Right renal cortex interstitium (tissue), 3 donors: ENCODE results near the gene CNTNAP2. TPM values are rescaled to one million over a fixed set of nuclear protein-coding genes. Genes with fewer than 3 reads are reported as not detected.
"Not testable (repeated sequence)": the region's sequence is repeated elsewhere in the genome, so short reads cannot be mapped to it uniquely, and the experiment has no call there.

ENCODE experiments used
- DNase-seq, 3 donors: peaks; one replicate each; pipeline ENCODE4 v3.0.0-alpha.2; 2013; ENCODE audit warnings: low read depth in 3 of 3, low spot score in 2 of 3
- polyA plus RNA-seq, 3 donors: library from polyadenylated mRNA; unstranded; fragments of 120-200 nt; gene quantifications; one replicate each; pipeline ENCODE4 v1.2.1, GENCODE V29; 2013; ENCODE audit not compliant: insufficient read length in 3 of 3

Gene CNTNAP2
- polyA plus RNA-seq, 3 donors, result 21.2 to 29.0 (median 25.8) TPM

DNA sequence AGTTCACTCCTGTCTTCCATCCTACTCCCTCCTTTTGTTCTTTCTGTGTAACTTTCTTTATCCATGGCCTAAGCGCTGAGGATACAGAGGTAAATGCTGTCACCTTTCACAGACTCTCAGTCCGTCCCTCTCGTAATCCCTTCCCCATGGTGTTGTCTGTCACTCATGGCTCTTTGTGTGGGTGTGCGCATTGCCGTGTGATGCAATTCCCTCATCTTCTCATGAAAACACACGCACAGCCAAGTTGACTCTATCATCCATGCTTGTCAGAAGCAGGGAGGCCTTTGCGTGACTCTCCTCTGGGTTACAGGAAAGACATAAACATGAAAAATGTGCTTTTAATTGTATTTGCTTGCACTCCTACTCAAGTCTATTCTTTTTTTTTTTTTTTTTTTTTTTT, 2348.3 kb downstream of the CNTNAP2 start:
- DNase-seq, result no peak

DNA sequence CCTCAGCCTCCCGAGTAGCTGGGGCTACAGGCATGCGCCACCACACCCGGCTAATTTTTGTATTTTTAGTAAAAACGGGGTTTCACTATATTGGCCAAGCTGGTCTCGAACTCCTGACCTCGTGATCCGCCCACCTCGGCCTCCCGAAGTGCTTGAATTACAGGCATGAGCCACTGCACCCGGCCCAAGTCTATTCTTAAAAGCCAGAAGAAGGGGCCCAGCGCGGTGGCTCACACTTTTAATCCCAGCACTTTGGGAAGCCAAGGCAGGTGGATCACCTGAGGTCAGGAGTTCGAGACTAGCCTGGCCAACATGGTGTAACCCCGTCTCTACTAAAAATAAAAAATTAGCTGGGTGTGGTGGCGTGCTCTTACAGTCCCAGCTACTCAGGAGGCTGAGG, 2348.8 kb downstream of the CNTNAP2 start:
- DNase-seq, result not testable (repeated sequence)

DNA sequence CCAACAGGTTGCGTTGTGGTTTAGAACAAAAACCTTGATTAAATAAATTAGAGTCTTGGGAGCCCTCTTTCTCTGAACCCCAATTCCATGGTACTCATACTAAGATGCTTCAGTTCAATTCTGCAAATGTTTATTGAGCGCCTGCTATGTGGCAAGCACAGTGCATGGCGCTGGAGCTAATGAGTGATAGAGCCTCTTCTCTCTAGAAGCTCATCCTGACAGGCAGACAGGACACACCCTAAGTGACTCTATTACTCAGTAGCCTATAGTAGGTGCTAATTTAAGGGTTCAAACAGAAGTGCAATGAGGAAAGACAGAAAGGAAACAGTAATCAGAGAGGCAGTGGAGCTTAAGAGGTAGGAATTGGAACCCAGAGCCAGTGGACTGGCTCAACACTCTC, 2349.5 kb downstream of the CNTNAP2 start:
- DNase-seq, result no peak

DNA sequence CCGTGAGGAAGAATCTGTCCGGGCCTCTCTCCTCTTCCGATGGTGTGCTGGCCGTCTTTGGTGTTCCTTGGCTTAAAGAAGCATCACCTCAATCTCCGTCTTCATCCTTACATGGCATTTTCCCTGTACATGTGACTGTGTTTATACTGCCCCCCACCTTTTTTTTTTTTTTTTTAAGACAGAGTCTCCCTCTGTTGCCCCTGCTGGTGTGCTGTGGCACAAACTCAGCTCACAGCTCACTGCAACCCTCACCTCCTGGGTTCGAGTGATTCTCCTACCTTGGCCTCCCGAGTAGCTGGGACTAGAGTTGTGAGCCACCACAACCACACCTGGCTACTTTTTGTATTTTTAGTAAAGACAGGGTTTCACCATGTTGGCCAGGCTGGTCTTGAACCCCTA, 2352.1 kb downstream of the CNTNAP2 start:
- DNase-seq, result no peak
